Measurements from ENCODE around the gene PLCXD3.

The PLCXD3 gene

DNA sequence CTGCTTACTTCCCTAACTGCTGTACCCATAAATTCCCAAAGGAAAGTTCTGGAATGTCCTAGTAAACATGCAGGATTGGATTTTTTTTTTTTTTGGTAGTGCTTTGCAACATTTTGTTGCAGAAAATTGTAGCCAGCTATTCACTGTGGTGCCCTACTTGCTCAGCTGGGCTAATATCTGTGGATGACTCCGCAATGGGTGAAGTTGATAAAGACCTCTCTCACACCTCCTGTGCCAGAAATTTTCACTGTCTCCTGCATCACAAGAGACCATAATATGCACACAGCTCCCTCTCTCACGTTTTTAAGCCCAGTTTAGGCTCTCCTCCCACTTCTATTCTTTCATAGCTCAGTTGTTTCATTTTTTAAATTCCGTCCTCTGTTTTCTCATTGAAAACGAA is 160.6 kb downstream of the PLCXD3 start:
- no peaks in the 10 kb centered on the region for H4K20me1 ChIP-seq (ENCODE audit: insufficient read depth, low read length)
- H3K4me3 ChIP-seq (ENCODE audit: low read length), result no peak overlapping the region
- H2AFZ ChIP-seq (ENCODE audit: low read depth, low read length), result no peak overlapping the region
- H3K9me3 ChIP-seq (ENCODE audit: insufficient read depth, low read length), result no peaks in the 10 kb centered on the region
- no peak overlapping the region for H3K9ac ChIP-seq (ENCODE audit: low read length)
- H3K4me2 ChIP-seq (ENCODE audit: low read length), result no peak overlapping the region
- no peaks in the 10 kb centered on the region for H3K36me3 ChIP-seq (replicated peaks; ENCODE audit: low read depth, low read length)
- no peak overlapping the region for H3K27ac ChIP-seq (ENCODE audit: low read length)
- no peaks in the 10 kb centered on the region for H3K4me1 ChIP-seq (ENCODE audit: low read length)
- H3K27me3 ChIP-seq (ENCODE audit: low read depth, low read length), result peaks cover 5% of the 10 kb centered on the region; the same call in 1 of the 2 replicates
- no peaks in the 10 kb centered on the region for H3K79me2 ChIP-seq (ENCODE audit: low read length)
- TF ChIP-seq EZH2phosphoT487 (IDR thresholded peaks at IDR 0.05; ENCODE audit: low read depth), result no peak
- TF ChIP-seq, protein P1, sequence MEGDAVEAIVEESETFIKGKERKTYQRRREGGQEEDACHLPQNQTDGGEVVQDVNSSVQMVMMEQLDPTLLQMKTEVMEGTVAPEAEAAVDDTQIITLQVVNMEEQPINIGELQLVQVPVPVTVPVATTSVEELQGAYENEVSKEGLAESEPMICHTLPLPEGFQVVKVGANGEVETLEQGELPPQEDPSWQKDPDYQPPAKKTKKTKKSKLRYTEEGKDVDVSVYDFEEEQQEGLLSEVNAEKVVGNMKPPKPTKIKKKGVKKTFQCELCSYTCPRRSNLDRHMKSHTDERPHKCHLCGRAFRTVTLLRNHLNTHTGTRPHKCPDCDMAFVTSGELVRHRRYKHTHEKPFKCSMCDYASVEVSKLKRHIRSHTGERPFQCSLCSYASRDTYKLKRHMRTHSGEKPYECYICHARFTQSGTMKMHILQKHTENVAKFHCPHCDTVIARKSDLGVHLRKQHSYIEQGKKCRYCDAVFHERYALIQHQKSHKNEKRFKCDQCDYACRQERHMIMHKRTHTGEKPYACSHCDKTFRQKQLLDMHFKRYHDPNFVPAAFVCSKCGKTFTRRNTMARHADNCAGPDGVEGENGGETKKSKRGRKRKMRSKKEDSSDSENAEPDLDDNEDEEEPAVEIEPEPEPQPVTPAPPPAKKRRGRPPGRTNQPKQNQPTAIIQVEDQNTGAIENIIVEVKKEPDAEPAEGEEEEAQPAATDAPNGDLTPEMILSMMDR (IDR thresholded peaks at IDR 0.05; ENCODE audit: low read depth, low read length), result no peak

DNA sequence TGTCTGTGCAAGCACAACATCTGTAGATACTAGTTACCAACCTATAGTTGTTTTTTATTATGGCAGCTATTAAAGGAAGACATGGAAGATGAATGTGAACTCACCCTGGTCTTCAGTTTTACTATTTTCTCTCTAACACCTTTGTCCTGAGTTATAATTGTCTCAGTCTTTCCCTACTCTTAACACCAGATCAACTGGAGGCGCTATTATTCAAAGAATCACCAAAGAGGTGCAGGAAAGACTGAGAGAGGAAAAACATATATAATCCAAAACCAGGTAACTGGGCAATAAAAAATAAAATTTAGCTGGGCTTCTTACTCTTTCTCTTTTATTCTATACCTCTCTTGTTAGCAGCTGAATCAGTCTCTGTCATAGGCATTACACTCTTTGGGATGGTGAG is 162.8 kb downstream of the PLCXD3 start:
- Histone ChIP-seq H3K27ac (ENCODE audit: low read length) (no peak overlapping the region), H4K20me1 (ENCODE audit: insufficient read depth, low read length) (no peaks in the 10 kb centered on the region), H3K27me3 (ENCODE audit: low read depth, low read length) (peaks cover 14% of the 10 kb centered on the region; the same call in 1 of the 2 replicates), H3K4me2 (ENCODE audit: low read length) (no peak overlapping the region), H3K4me1 (ENCODE audit: low read length) (no peaks in the 10 kb centered on the region), H2AFZ (ENCODE audit: low read depth, low read length) (no peak overlapping the region), H3K36me3 (replicated peaks; ENCODE audit: low read depth, low read length) (no peaks in the 10 kb centered on the region), H3K4me3 (ENCODE audit: low read length) (no peak overlapping the region), H3K9me3 (ENCODE audit: insufficient read depth, low read length) (no peaks in the 10 kb centered on the region), H3K9ac (ENCODE audit: low read length) (no peak overlapping the region), H3K79me2 (ENCODE audit: low read length) (no peaks in the 10 kb centered on the region)
- no peak for TF ChIP-seq EZH2phosphoT487 (IDR thresholded peaks at IDR 0.05; ENCODE audit: low read depth)
- TF ChIP-seq, protein P1 (IDR thresholded peaks at IDR 0.05; ENCODE audit: low read depth, low read length), result no peak

DNA sequence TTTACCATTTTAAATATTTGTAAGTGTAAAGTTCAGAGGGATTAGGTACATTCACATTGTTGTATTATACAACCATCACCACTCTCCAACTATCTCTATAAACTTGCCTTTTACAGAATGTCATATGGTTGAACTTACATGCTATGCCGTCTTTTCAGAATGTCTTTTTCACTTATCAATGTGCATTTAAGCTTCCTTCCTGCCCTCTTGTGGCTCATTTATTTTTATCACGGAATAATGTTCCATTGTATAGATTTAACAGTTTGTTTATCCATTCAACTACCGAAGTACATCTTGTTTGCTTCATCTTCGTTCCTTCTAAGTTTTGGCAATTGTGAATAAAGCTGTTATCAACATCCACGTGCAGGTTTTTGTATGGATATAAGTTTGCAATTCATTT is 163.8 kb downstream of the PLCXD3 start:
- Histone ChIP-seq H3K4me2 (ENCODE audit: low read length) (no peak overlapping the region), H3K27ac (ENCODE audit: low read length) (no peak overlapping the region), H2AFZ (ENCODE audit: low read depth, low read length) (no peak overlapping the region), H3K27me3 (ENCODE audit: low read depth, low read length) (peaks cover 14% of the 10 kb centered on the region; the same call in 1 of the 2 replicates), H3K9ac (ENCODE audit: low read length) (no peak overlapping the region), H3K36me3 (replicated peaks; ENCODE audit: low read depth, low read length) (no peaks in the 10 kb centered on the region), H3K79me2 (ENCODE audit: low read length) (no peaks in the 10 kb centered on the region), H3K9me3 (ENCODE audit: insufficient read depth, low read length) (no peaks in the 10 kb centered on the region), H3K4me1 (ENCODE audit: low read length) (no peaks in the 10 kb centered on the region), H3K4me3 (ENCODE audit: low read length) (no peak overlapping the region), H4K20me1 (ENCODE audit: insufficient read depth, low read length) (no peaks in the 10 kb centered on the region)
- TF ChIP-seq EZH2phosphoT487 (IDR thresholded peaks at IDR 0.05; ENCODE audit: low read depth), result no peak
- TF ChIP-seq, protein P1 (IDR thresholded peaks at IDR 0.05; ENCODE audit: low read depth, low read length), result peak; percentile 19

DNA sequence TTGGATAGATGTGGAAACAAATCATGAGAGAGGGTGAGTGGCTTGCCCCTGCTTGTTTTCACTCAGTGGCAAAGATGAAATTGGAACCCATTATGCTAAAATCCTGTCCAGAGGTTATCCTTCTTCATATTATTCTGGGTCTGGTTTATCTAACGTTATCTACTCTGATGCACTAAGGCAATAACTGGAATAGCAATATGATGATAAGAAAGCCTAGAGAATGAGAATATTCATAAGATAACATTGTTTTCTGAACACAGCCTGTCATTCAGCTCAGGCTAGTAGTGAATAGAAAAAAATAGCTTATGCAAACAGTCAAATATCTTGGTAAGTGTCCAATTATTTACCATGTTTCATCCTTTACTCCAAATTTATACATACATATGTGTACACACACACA is 165.1 kb downstream of the PLCXD3 start:
- Histone ChIP-seq H3K4me3 (ENCODE audit: low read length) (no peak overlapping the region), H3K4me2 (ENCODE audit: low read length) (no peak overlapping the region), H3K9me3 (ENCODE audit: insufficient read depth, low read length) (no peaks in the 10 kb centered on the region), H4K20me1 (ENCODE audit: insufficient read depth, low read length) (no peaks in the 10 kb centered on the region), H3K27me3 (ENCODE audit: low read depth, low read length) (peaks cover 14% of the 10 kb centered on the region; the same call in 1 of the 2 replicates), H3K79me2 (ENCODE audit: low read length) (no peaks in the 10 kb centered on the region), H3K27ac (ENCODE audit: low read length) (no peak overlapping the region), H3K36me3 (replicated peaks; ENCODE audit: low read depth, low read length) (no peaks in the 10 kb centered on the region), H3K4me1 (ENCODE audit: low read length) (no peaks in the 10 kb centered on the region), H3K9ac (ENCODE audit: low read length) (no peak overlapping the region), H2AFZ (ENCODE audit: low read depth, low read length) (no peak overlapping the region)
- TF ChIP-seq EZH2phosphoT487 (IDR thresholded peaks at IDR 0.05; ENCODE audit: low read depth), result no peak
- TF ChIP-seq, protein P1 (IDR thresholded peaks at IDR 0.05; ENCODE audit: low read depth, low read length), result no peak
